ENCODE results near the gene PHETA1.
"Not testable (repeated sequence)": the region's sequence is repeated elsewhere in the genome, so short reads cannot be mapped to it uniquely, and the experiment has no call there.

PHETA1 gene

GRCh38 chr12:111336411-111336810 lies 32.5 kb downstream of the PHETA1 start:
- not testable (repeated sequence) for H3K27me3 ChIP-seq (replicated peaks in 2 of 5; ENCODE audit: control insufficient read depth in 4 of 5, insufficient read depth in 5 of 5, low read length in 4 of 5); H3K4me1 ChIP-seq (ENCODE audit: control extremely low read depth in 1 of 4, control insufficient read depth in 4 of 4, insufficient read depth in 4 of 4, low read length in 3 of 4); H3K4me3 ChIP-seq (ENCODE audit: control insufficient read depth in 1 of 7, extremely low read depth in 1 of 7, insufficient read depth in 4 of 7, low read depth in 2 of 7, low read length in 6 of 7); H3K27ac ChIP-seq (ENCODE audit: insufficient read depth in 1 of 2, low read depth in 1 of 2, low read length in 2 of 2, poor library complexity in 1 of 2, severe bottlenecking in 2 of 2); DNase-seq; H3K36me3 ChIP-seq (ENCODE audit: control insufficient read depth in 4 of 4, insufficient read depth in 4 of 4, low read length in 3 of 4); H3K9me3 ChIP-seq (ENCODE audit: control extremely low read depth in 1 of 5, control insufficient read depth in 4 of 5, insufficient read depth in 2 of 5, low read depth in 1 of 5, low read length in 4 of 5)
- ChIA-PET POLR2A (interaction anchor here (0.6 kb wide), 1 partner anchor 583 kb away, joined by 3 read pairs; no protein-coding TSS in a partner anchor), CTCF (interaction anchor here (0.6 kb wide), 1 partner anchor 189 kb away, joined by 3 read pairs; no protein-coding TSS in a partner anchor)
- 95% methylated on average over 4 of the region's 6 CpGs for WGBS (ENCODE audit: insufficient coverage)

- H3K27me3 ChIP-seq (replicated peaks in 2 of 5; ENCODE audit: control insufficient read depth in 4 of 5, insufficient read depth in 5 of 5, low read length in 4 of 5), result no peaks in the 10 kb centered on the region
- no peak overlapping the region for H3K4me3 ChIP-seq (ENCODE audit: control insufficient read depth in 1 of 7, extremely low read depth in 1 of 7, insufficient read depth in 4 of 7, low read depth in 2 of 7, low read length in 6 of 7)
- DNase-seq, result no peak
- no peak overlapping the region for H3K27ac ChIP-seq (ENCODE audit: insufficient read depth in 1 of 2, low read depth in 1 of 2, low read length in 2 of 2, poor library complexity in 1 of 2, severe bottlenecking in 2 of 2)
- H3K9me3 ChIP-seq (ENCODE audit: control extremely low read depth in 1 of 5, control insufficient read depth in 4 of 5, insufficient read depth in 2 of 5, low read depth in 1 of 5, low read length in 4 of 5), result no peaks in the 10 kb centered on the region
- ChIA-PET CTCF (interaction anchor here (1.7 kb wide), 1 partner anchor 116 kb away, joined by 6 read pairs; no protein-coding TSS in a partner anchor), POLR2A (no interaction called here)
- H3K4me1 ChIP-seq (ENCODE audit: control extremely low read depth in 1 of 4, control insufficient read depth in 4 of 4, insufficient read depth in 4 of 4, low read length in 3 of 4), result peaks cover 0 to 2% (median 0%) of the 10 kb centered on the region in 4 experiments
- H3K36me3 ChIP-seq (ENCODE audit: control insufficient read depth in 4 of 4, insufficient read depth in 4 of 4, low read length in 3 of 4), result no peaks in the 10 kb centered on the region
- WGBS (ENCODE audit: insufficient coverage), result 76% methylated on average over 7 of the region's 7 CpGs
These were observed 33.1 kb downstream of the PHETA1 start for GRCh38 chr12:111335811-111336210.

- H3K9me3 ChIP-seq (ENCODE audit: control extremely low read depth in 1 of 5, control insufficient read depth in 4 of 5, insufficient read depth in 2 of 5, low read depth in 1 of 5, low read length in 4 of 5); H3K4me3 ChIP-seq (ENCODE audit: control insufficient read depth in 1 of 7, extremely low read depth in 1 of 7, insufficient read depth in 4 of 7, low read depth in 2 of 7, low read length in 6 of 7); H3K4me1 ChIP-seq (ENCODE audit: control extremely low read depth in 1 of 4, control insufficient read depth in 4 of 4, insufficient read depth in 4 of 4, low read length in 3 of 4); POLR2A ChIA-PET; H3K36me3 ChIP-seq (ENCODE audit: control insufficient read depth in 4 of 4, insufficient read depth in 4 of 4, low read length in 3 of 4); H3K27me3 ChIP-seq (replicated peaks in 2 of 5; ENCODE audit: control insufficient read depth in 4 of 5, insufficient read depth in 5 of 5, low read length in 4 of 5); DNase-seq; H3K27ac ChIP-seq (ENCODE audit: insufficient read depth in 1 of 2, low read depth in 1 of 2, low read length in 2 of 2, poor library complexity in 1 of 2, severe bottlenecking in 2 of 2): not testable (repeated sequence)
- CTCF ChIA-PET, result interaction anchor here (0.9 to 2.5 kb wide), 3 partner anchors 61 to 185 kb away, joined by 3 to 13 read pairs (median 6); no protein-coding TSS in a partner anchor
- WGBS (ENCODE audit: insufficient coverage), result 98% methylated on average over 7 of the region's 10 CpGs
These were observed 33.6 kb downstream of the PHETA1 start for GRCh38 chr12:111335301-111335700.

- 93% methylated on average over 8 of the region's 11 CpGs for WGBS (ENCODE audit: insufficient coverage)
- H3K36me3 ChIP-seq (ENCODE audit: control insufficient read depth in 4 of 4, insufficient read depth in 4 of 4, low read length in 3 of 4), result no peaks in the 10 kb centered on the region
- peaks cover 0 to 2% (median 0%) of the 10 kb centered on the region in 4 experiments for H3K4me1 ChIP-seq (ENCODE audit: control extremely low read depth in 1 of 4, control insufficient read depth in 4 of 4, insufficient read depth in 4 of 4, low read length in 3 of 4)
- H3K27me3 ChIP-seq (replicated peaks in 2 of 5; ENCODE audit: control insufficient read depth in 4 of 5, insufficient read depth in 5 of 5, low read length in 4 of 5), result no peaks in the 10 kb centered on the region
- CTCF ChIA-PET, result interaction anchor here (0.6 to 2.5 kb wide), 4 partner anchors 14 to 185 kb away, joined by 3 to 13 read pairs (median 5); no protein-coding TSS in a partner anchor
- H3K27ac ChIP-seq (ENCODE audit: insufficient read depth in 1 of 2, low read depth in 1 of 2, low read length in 2 of 2, poor library complexity in 1 of 2, severe bottlenecking in 2 of 2), result no peak overlapping the region
- H3K9me3 ChIP-seq (ENCODE audit: control extremely low read depth in 1 of 5, control insufficient read depth in 4 of 5, insufficient read depth in 2 of 5, low read depth in 1 of 5, low read length in 4 of 5), result no peaks in the 10 kb centered on the region
- H3K4me3 ChIP-seq (ENCODE audit: control insufficient read depth in 1 of 7, extremely low read depth in 1 of 7, insufficient read depth in 4 of 7, low read depth in 2 of 7, low read length in 6 of 7), result no peak overlapping the region
- DNase-seq, result no peak
- POLR2A ChIA-PET, result no interaction called here
These were observed 34.4 kb downstream of the PHETA1 start for GRCh38 chr12:111334393-111334915.

GRCh38 chr12:111330800-111331752 lies 37.8 kb downstream of the PHETA1 start:
- ChIA-PET CTCF (interaction anchor here (0.7 to 3.5 kb wide), 13 partner anchors 8 to 197 kb away, joined by 3 to 19 read pairs (median 4); no protein-coding TSS in a partner anchor), POLR2A (interaction anchor here (0.6 kb wide), 1 partner anchor 96 kb away, joined by 3 read pairs; no protein-coding TSS in a partner anchor)
- DNase-seq, result peak; percentile 57 to 72 (median 59)
- WGBS (ENCODE audit: insufficient coverage), result 45% methylated on average over 4 of the region's 8 CpGs
- Histone ChIP-seq H3K9me3 (ENCODE audit: control extremely low read depth in 1 of 5, control insufficient read depth in 4 of 5, insufficient read depth in 2 of 5, low read depth in 1 of 5, low read length in 4 of 5) (no peaks in the 10 kb centered on the region), H3K27me3 (replicated peaks in 2 of 5; ENCODE audit: control insufficient read depth in 4 of 5, insufficient read depth in 5 of 5, low read length in 4 of 5) (peaks cover 0 to 2% (median 0%) of the 10 kb centered on the region in 5 experiments), H3K27ac (ENCODE audit: insufficient read depth in 1 of 2, low read depth in 1 of 2, low read length in 2 of 2, poor library complexity in 1 of 2, severe bottlenecking in 2 of 2) (no peak overlapping the region), H3K36me3 (ENCODE audit: control insufficient read depth in 4 of 4, insufficient read depth in 4 of 4, low read length in 3 of 4) (no peaks in the 10 kb centered on the region), H3K4me3 (ENCODE audit: control insufficient read depth in 1 of 7, extremely low read depth in 1 of 7, insufficient read depth in 4 of 7, low read depth in 2 of 7, low read length in 6 of 7) (no peak overlapping the region), H3K4me1 (ENCODE audit: control extremely low read depth in 1 of 4, control insufficient read depth in 4 of 4, insufficient read depth in 4 of 4, low read length in 3 of 4) (peaks cover 0 to 2% (median 0%) of the 10 kb centered on the region in 4 experiments)

- ChIA-PET CTCF (interaction anchor here (0.9 to 1.4 kb wide), 2 partner anchors 32 to 68 kb away, joined by 3 to 4 read pairs; no protein-coding TSS in a partner anchor), POLR2A (interaction anchor here (0.6 kb wide), 1 partner anchor 147 kb away, joined by 3 read pairs; no protein-coding TSS in a partner anchor)
- Histone ChIP-seq H3K4me1 (ENCODE audit: control extremely low read depth in 1 of 4, control insufficient read depth in 4 of 4, insufficient read depth in 4 of 4, low read length in 3 of 4) (peaks cover 0 to 2% (median 0%) of the 10 kb centered on the region in 4 experiments), H3K4me3 (ENCODE audit: control insufficient read depth in 1 of 7, extremely low read depth in 1 of 7, insufficient read depth in 4 of 7, low read depth in 2 of 7, low read length in 6 of 7) (no peak overlapping the region), H3K9me3 (ENCODE audit: control extremely low read depth in 1 of 5, control insufficient read depth in 4 of 5, insufficient read depth in 2 of 5, low read depth in 1 of 5, low read length in 4 of 5) (no peaks in the 10 kb centered on the region), H3K36me3 (ENCODE audit: control insufficient read depth in 4 of 4, insufficient read depth in 4 of 4, low read length in 3 of 4) (no peaks in the 10 kb centered on the region), H3K27ac (ENCODE audit: insufficient read depth in 1 of 2, low read depth in 1 of 2, low read length in 2 of 2, poor library complexity in 1 of 2, severe bottlenecking in 2 of 2) (no peak overlapping the region), H3K27me3 (replicated peaks in 2 of 5; ENCODE audit: control insufficient read depth in 4 of 5, insufficient read depth in 5 of 5, low read length in 4 of 5) (peaks cover 0 to 2% (median 0%) of the 10 kb centered on the region in 5 experiments)
- DNase-seq, result no peak
- WGBS (ENCODE audit: insufficient coverage), result over 99% methylated on average over 9 of the region's 12 CpGs
These were observed 40.8 kb downstream of the PHETA1 start for GRCh38 chr12:111328138-111328537.
